DOHH2 (cell line): ENCODE data around the gene PAM.

Source experiments
- H3F3A ChIP-seq: fragments of 200-600 bp; sonication (generic), shearing (Covaris generic); 2 replicates; pipeline ENCODE4 v1.6.0; 2016; ENCODE audit warnings: antibody characterized with exemption, mild to moderate bottlenecking; ENCODE audit not compliant: control insufficient read depth, insufficient read depth
- H3K27ac ChIP-seq: fragments of 200-600 bp; sonication (generic); 2 replicates; pipeline ENCODE4 v1.5.1; 2014; ENCODE audit warnings: low read depth, mild to moderate bottlenecking, low read length, moderate library complexity
- H3K27me3 ChIP-seq: fragments of 200-600 bp; sonication (generic); 2 replicates; pipeline ENCODE4 v1.6.1; 2014; ENCODE audit warnings: mild to moderate bottlenecking, low read length, mixed read lengths; ENCODE audit not compliant: control insufficient read depth
- H3K36me3 ChIP-seq: fragments of 200-600 bp; sonication (generic); 2 replicates; pipeline ENCODE4 v1.6.1; 2014; ENCODE audit warnings: mild to moderate bottlenecking, low read length, moderate library complexity, mixed read lengths; ENCODE audit not compliant: control insufficient read depth
- H3K4me1 ChIP-seq: fragments of 200-600 bp; sonication (generic); 2 replicates; pipeline ENCODE4 v1.6.1; 2014; ENCODE audit warnings: mild to moderate bottlenecking, low read length, mixed read lengths; ENCODE audit not compliant: control insufficient read depth
- H3K4me2 ChIP-seq: fragments of 200-600 bp; sonication (generic); 2 replicates; pipeline ENCODE4 v1.6.0; 2014; ENCODE audit warnings: mild to moderate bottlenecking, low read length, moderate library complexity
- H3K4me3 ChIP-seq: fragments of 200-600 bp; sonication (generic); 2 replicates; pipeline ENCODE4 v1.5.1; 2014; ENCODE audit warnings: mild to moderate bottlenecking, low read length, mixed read lengths
- H3K79me2 ChIP-seq: fragments of 200-600 bp; sonication (generic); 2 replicates; pipeline ENCODE4 v1.6.1; 2014; ENCODE audit warnings: mild to moderate bottlenecking, low read length, mixed read lengths; ENCODE audit not compliant: control insufficient read depth
- H3K9me2 ChIP-seq: fragments of 200-600 bp; sonication (generic); replicated peaks from 2 replicates; pipeline ENCODE4 v1.6.1; 2014; ENCODE audit warnings: mild to moderate bottlenecking, low read length, mixed read lengths; ENCODE audit not compliant: control insufficient read depth
- H3K9me3 ChIP-seq: fragments of 200-600 bp; sonication (generic); 2 replicates; pipeline ENCODE4 v1.6.1; 2014; ENCODE audit warnings: antibody characterized with exemption, low read length, mixed read lengths; ENCODE audit not compliant: control insufficient read depth, insufficient read depth
- H4K20me1 ChIP-seq: fragments of 200-600 bp; sonication (generic); 2 replicates; pipeline ENCODE4 v1.6.0; 2014; ENCODE audit warnings: low read depth, mild to moderate bottlenecking, antibody characterized with exemption, low read length, moderate library complexity; ENCODE audit not compliant: control insufficient read depth, insufficient read depth
- EZH2phosphoT487 ChIP-seq: fragments of 200-600 bp; sonication (generic); IDR thresholded peaks from 2 replicates; pipeline ENCODE4 v1.6.1; 2017; ENCODE audit warnings: borderline replicate concordance, mild to moderate bottlenecking, antibody characterized with exemption, low read length, moderate library complexity, mixed read lengths
- TF ChIP-seq, protein P1 (sequence below): fragments of 200-600 bp; sonication (generic); IDR thresholded peaks from one replicate; pipeline ENCODE4 v1.5.1; 2014; ENCODE audit warnings: antibody characterized with exemption, mild to moderate bottlenecking, low read depth, low read length; ENCODE audit not compliant: poor library complexity, severe bottlenecking

Gene PAM

DNA sequence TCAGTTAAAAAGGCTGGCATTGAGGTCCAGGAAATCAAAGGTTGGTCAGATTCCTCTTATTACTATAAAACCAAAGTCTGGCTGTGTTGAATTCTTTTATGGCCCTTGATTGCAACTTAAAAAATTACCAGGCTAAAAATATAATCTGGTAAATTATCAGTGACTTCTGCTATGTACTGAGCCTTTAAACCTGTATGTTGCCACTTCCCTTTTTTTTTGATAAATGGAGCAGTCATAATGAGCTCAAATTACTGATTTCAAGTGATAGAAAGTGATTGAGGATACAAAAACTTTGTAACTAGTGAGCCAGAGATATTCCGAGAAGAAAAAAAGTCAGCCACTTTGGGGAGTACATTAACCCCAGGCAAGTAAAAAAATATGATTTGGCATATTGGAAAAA lies 264.7 kb downstream of the PAM start:
- H3K27me3 ChIP-seq: no peaks in the 10 kb centered on the region
- H3K79me2 ChIP-seq: no peaks in the 10 kb centered on the region
- H3K36me3 ChIP-seq: no peaks in the 10 kb centered on the region
- TF ChIP-seq, protein P1, sequence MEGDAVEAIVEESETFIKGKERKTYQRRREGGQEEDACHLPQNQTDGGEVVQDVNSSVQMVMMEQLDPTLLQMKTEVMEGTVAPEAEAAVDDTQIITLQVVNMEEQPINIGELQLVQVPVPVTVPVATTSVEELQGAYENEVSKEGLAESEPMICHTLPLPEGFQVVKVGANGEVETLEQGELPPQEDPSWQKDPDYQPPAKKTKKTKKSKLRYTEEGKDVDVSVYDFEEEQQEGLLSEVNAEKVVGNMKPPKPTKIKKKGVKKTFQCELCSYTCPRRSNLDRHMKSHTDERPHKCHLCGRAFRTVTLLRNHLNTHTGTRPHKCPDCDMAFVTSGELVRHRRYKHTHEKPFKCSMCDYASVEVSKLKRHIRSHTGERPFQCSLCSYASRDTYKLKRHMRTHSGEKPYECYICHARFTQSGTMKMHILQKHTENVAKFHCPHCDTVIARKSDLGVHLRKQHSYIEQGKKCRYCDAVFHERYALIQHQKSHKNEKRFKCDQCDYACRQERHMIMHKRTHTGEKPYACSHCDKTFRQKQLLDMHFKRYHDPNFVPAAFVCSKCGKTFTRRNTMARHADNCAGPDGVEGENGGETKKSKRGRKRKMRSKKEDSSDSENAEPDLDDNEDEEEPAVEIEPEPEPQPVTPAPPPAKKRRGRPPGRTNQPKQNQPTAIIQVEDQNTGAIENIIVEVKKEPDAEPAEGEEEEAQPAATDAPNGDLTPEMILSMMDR: no peak
- TF ChIP-seq EZH2phosphoT487: no peak
- no peaks in the 10 kb centered on the region for H3F3A ChIP-seq
- no peak overlapping the region for H3K27ac ChIP-seq
- no peak overlapping the region for H3K4me3 ChIP-seq
- H3K4me1 ChIP-seq: no peaks in the 10 kb centered on the region
- no peaks in the 10 kb centered on the region for H3K9me3 ChIP-seq
- no peaks in the 10 kb centered on the region for H4K20me1 ChIP-seq
- no peaks in the 10 kb centered on the region for H3K9me2 ChIP-seq
- no peak overlapping the region for H3K4me2 ChIP-seq

DNA sequence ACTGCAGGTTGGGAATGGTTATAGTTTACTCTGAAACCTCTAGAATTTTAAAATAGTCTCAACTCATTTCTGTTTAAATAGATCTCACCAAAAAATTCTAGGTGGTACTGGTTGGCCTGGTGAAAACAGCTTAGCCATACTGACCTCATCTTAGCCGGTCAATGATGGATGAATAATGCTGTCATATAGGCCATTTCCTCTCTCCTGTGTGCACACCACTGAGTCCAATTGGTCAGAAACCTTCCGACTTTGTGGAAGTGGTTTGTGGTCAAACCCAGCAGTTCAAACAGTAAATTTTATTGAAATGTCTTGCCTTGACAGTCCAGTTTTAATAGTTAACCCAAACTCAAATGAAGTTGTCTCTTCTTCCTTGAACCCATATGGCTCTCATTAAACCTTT lies 266.2 kb downstream of the PAM start:
- H3K27me3 ChIP-seq: no peaks in the 10 kb centered on the region
- H3F3A ChIP-seq: no peaks in the 10 kb centered on the region
- H3K9me3 ChIP-seq: no peaks in the 10 kb centered on the region
- no peaks in the 10 kb centered on the region for H4K20me1 ChIP-seq
- H3K27ac ChIP-seq: no peak overlapping the region
- H3K4me2 ChIP-seq: no peak overlapping the region
- no peaks in the 10 kb centered on the region for H3K79me2 ChIP-seq
- H3K4me3 ChIP-seq: no peak overlapping the region
- H3K9me2 ChIP-seq: no peaks in the 10 kb centered on the region
- no peaks in the 10 kb centered on the region for H3K4me1 ChIP-seq
- H3K36me3 ChIP-seq: no peaks in the 10 kb centered on the region
- TF ChIP-seq, protein P1: no peak
- TF ChIP-seq EZH2phosphoT487: no peak

DNA sequence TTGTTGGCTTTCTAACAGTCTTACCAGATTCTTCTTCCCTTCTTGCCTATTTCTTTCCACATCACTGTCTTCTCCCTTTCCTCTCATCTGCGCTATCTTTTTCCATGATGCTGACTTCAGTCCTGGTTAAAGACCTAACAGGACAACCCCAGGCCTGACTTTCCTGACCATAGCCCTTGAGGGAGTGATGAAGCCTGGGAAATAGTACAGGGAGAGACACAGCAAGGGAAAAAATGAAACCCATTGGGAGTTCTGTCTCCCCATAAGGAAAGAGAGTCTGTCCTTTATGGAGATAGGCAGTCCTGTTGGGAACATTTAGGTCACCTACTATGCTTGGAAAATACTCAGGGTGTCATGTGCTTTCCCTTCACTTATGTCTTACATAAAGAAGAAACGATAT lies 272.2 kb downstream of the PAM start:
- H4K20me1 ChIP-seq: no peaks in the 10 kb centered on the region
- H3K4me3 ChIP-seq: no peak overlapping the region
- H3K9me3 ChIP-seq: no peaks in the 10 kb centered on the region
- H3K4me1 ChIP-seq: no peaks in the 10 kb centered on the region
- H3K9me2 ChIP-seq: no peaks in the 10 kb centered on the region
- no peak overlapping the region for H3K27ac ChIP-seq
- no peak overlapping the region for H3K4me2 ChIP-seq
- TF ChIP-seq, protein P1: no peak
- no peak for TF ChIP-seq EZH2phosphoT487
- H3F3A ChIP-seq: no peaks in the 10 kb centered on the region
- H3K27me3 ChIP-seq: no peaks in the 10 kb centered on the region
- no peaks in the 10 kb centered on the region for H3K79me2 ChIP-seq
- H3K36me3 ChIP-seq: no peaks in the 10 kb centered on the region

- Histone ChIP-seq H3F3A (no peaks in the 10 kb centered on the region), H3K27ac (no peak overlapping the region), H3K4me1 (no peaks in the 10 kb centered on the region), H3K27me3 (no peaks in the 10 kb centered on the region), H3K4me3 (no peak overlapping the region), H4K20me1 (no peaks in the 10 kb centered on the region), H3K36me3 (no peaks in the 10 kb centered on the region), H3K4me2 (no peak overlapping the region), H3K9me3 (0 out of 2 replicates have a peak, but pooled peaks cover 5% of the 10 kb centered on the region), H3K79me2 (no peaks in the 10 kb centered on the region), H3K9me2 (no peaks in the 10 kb centered on the region)
- TF ChIP-seq, protein P1: peak; percentile 30
- TF ChIP-seq EZH2phosphoT487: no peak
Observed at GRCh38 chr5:103031607-103032006, 276.5 kb downstream of the PAM start.
